ENCODE results near the gene COMMD4. TPM values are rescaled to one million over a fixed set of nuclear protein-coding genes. Genes with fewer than 3 reads are reported as not detected.
A peak's percentile ranks its signal among the peaks of the same experiment; 100 is the strongest.

The COMMD4 gene
- total and polyA plus RNA-seq, 3 experiments from 2014 or later = 47.8 to 110 (median 102) TPM

- H3K36me3 ChIP-seq (ENCODE audit: insufficient read depth, low read length) = peaks cover 18% of the 10 kb centered on the region
- peaks cover 0 to 6% (median 0%) of the 10 kb centered on the region in 3 donors for H3K4me1 Mint-ChIP-seq
- peak overlapping the region in 6 of 8 donors; percentile 26 to 72 (median 54) for H3K27ac Mint-ChIP-seq
- no peaks in the 10 kb centered on the region for H3K9me3 ChIP-seq (ENCODE audit: low read length)
- ChIA-PET CTCF (no interaction called here), POLR2A (no interaction called here)
- peaks cover 0 to 75% (median 4%) of the 10 kb centered on the region in 3 donors for H3K36me3 Mint-ChIP-seq
- no peaks in the 10 kb centered on the region for H3K4me1 ChIP-seq (ENCODE audit: insufficient read depth, low read length)
- H3K4me3 Mint-ChIP-seq = no peak overlapping the region
- no peak overlapping the region for H3K4me3 ChIP-seq (ENCODE audit: low read length)
- H3K27me3 Mint-ChIP-seq = no peaks in the 10 kb centered on the region
- no peaks in the 10 kb centered on the region for H3K9me3 Mint-ChIP-seq
- H3K27me3 ChIP-seq (ENCODE audit: insufficient read depth, low read length, poor library complexity, severe bottlenecking) = no peaks in the 10 kb centered on the region
- DNase-seq = no peak
- no peak overlapping the region for H3K27ac ChIP-seq (ENCODE audit: low read depth, low read length)
These were observed 24.5 kb downstream of the COMMD4 start for GRCh38 chr15:75360391-75360790.

GRCh38 chr15:75360856-75361255, 25.0 kb downstream of the COMMD4 start:
- H3K4me1 ChIP-seq (ENCODE audit: insufficient read depth, low read length) = no peaks in the 10 kb centered on the region
- peaks cover 0 to 6% (median 0%) of the 10 kb centered on the region in 3 donors for H3K4me1 Mint-ChIP-seq
- H3K36me3 Mint-ChIP-seq = peaks cover 2 to 77% (median 4%) of the 10 kb centered on the region in 3 donors
- ChIA-PET POLR2A (no interaction called here), CTCF (no interaction called here)
- no peak overlapping the region for H3K4me3 ChIP-seq (ENCODE audit: low read length)
- peak overlapping the region in 1 of 8 donors; percentile 72 for H3K27ac Mint-ChIP-seq
- H3K27me3 ChIP-seq (ENCODE audit: insufficient read depth, low read length, poor library complexity, severe bottlenecking) = no peaks in the 10 kb centered on the region
- no peaks in the 10 kb centered on the region for H3K27me3 Mint-ChIP-seq
- H3K36me3 ChIP-seq (ENCODE audit: insufficient read depth, low read length) = peaks cover 21% of the 10 kb centered on the region
- no peak overlapping the region for H3K4me3 Mint-ChIP-seq
- H3K9me3 ChIP-seq (ENCODE audit: low read length) = no peaks in the 10 kb centered on the region
- H3K27ac ChIP-seq (ENCODE audit: low read depth, low read length) = no peak overlapping the region
- DNase-seq = no peak
- H3K9me3 Mint-ChIP-seq = no peaks in the 10 kb centered on the region

GRCh38 chr15:75361361-75361988, 25.6 kb downstream of the COMMD4 start:
- Histone ChIP-seq H3K4me1 (ENCODE audit: insufficient read depth, low read length) (no peaks in the 10 kb centered on the region), H3K27ac (ENCODE audit: low read depth, low read length) (no peak overlapping the region), H3K36me3 (ENCODE audit: insufficient read depth, low read length) (peaks cover 27% of the 10 kb centered on the region), H3K27me3 (ENCODE audit: insufficient read depth, low read length, poor library complexity, severe bottlenecking) (no peaks in the 10 kb centered on the region), H3K4me3 (ENCODE audit: low read length) (no peak overlapping the region), H3K9me3 (ENCODE audit: low read length) (no peaks in the 10 kb centered on the region)
- ChIA-PET CTCF (no interaction called here), POLR2A (no interaction called here)
- no peak for DNase-seq
- no peak overlapping the region for H3K4me3 Mint-ChIP-seq
- peaks cover 2 to 72% (median 4%) of the 10 kb centered on the region in 3 donors for H3K36me3 Mint-ChIP-seq
- peak overlapping the region in 1 of 8 donors; percentile 72 for H3K27ac Mint-ChIP-seq
- no peaks in the 10 kb centered on the region for H3K9me3 Mint-ChIP-seq
- H3K27me3 Mint-ChIP-seq = no peaks in the 10 kb centered on the region
- peaks cover 0 to 6% (median 0%) of the 10 kb centered on the region in 3 donors for H3K4me1 Mint-ChIP-seq

GRCh38 chr15:75361989-75362641, 26.3 kb downstream of the COMMD4 start:
- Histone ChIP-seq H3K4me1 (ENCODE audit: insufficient read depth, low read length) (peaks cover under 1% of the 10 kb centered on the region), H3K27me3 (ENCODE audit: insufficient read depth, low read length, poor library complexity, severe bottlenecking) (no peaks in the 10 kb centered on the region), H3K9me3 (ENCODE audit: low read length) (no peaks in the 10 kb centered on the region), H3K27ac (ENCODE audit: low read depth, low read length) (no peak overlapping the region), H3K36me3 (ENCODE audit: insufficient read depth, low read length) (peaks cover 33% of the 10 kb centered on the region), H3K4me3 (ENCODE audit: low read length) (no peak overlapping the region)
- Mint-ChIP-seq H3K9me3 (no peaks in the 10 kb centered on the region), H3K4me3 (no peak overlapping the region), H3K27me3 (no peaks in the 10 kb centered on the region), H3K27ac (peak overlapping the region in 2 of 8 donors; percentile 57 to 61), H3K36me3 (peaks cover 2 to 72% (median 4%) of the 10 kb centered on the region in 3 donors), H3K4me1 (peaks cover 5 to 10% (median 5%) of the 10 kb centered on the region in 3 donors)
- DNase-seq = no peak
- POLR2A ChIA-PET = no interaction called here
- CTCF ChIA-PET = no interaction called here

- Mint-ChIP-seq H3K27ac (peak overlapping the region in 5 of 8 donors; percentile 45 to 61 (median 54)), H3K4me1 (peaks cover 11 to 13% (median 12%) of the 10 kb centered on the region in 3 donors), H3K27me3 (no peaks in the 10 kb centered on the region), H3K9me3 (no peaks in the 10 kb centered on the region), H3K36me3 (peaks cover 2 to 74% (median 4%) of the 10 kb centered on the region in 3 donors), H3K4me3 (no peak overlapping the region)
- Histone ChIP-seq H3K27me3 (ENCODE audit: insufficient read depth, low read length, poor library complexity, severe bottlenecking) (no peaks in the 10 kb centered on the region), H3K36me3 (ENCODE audit: insufficient read depth, low read length) (peaks cover 33% of the 10 kb centered on the region), H3K4me3 (ENCODE audit: low read length) (no peak overlapping the region), H3K4me1 (ENCODE audit: insufficient read depth, low read length) (peaks cover 7% of the 10 kb centered on the region), H3K9me3 (ENCODE audit: low read length) (no peaks in the 10 kb centered on the region), H3K27ac (ENCODE audit: low read depth, low read length) (no peak overlapping the region)
- ChIA-PET POLR2A (no interaction called here), CTCF (no interaction called here)
- DNase-seq = no peak
These were observed 26.9 kb downstream of the COMMD4 start for GRCh38 chr15:75362642-75363249.

GRCh38 chr15:75363786-75364185, 27.9 kb downstream of the COMMD4 start:
- H3K27me3 Mint-ChIP-seq = no peaks in the 10 kb centered on the region
- Histone ChIP-seq H3K27me3 (ENCODE audit: insufficient read depth, low read length, poor library complexity, severe bottlenecking) (no peaks in the 10 kb centered on the region), H3K36me3 (ENCODE audit: insufficient read depth, low read length) (peaks cover 33% of the 10 kb centered on the region), H3K27ac (ENCODE audit: low read depth, low read length) (no peak overlapping the region), H3K4me3 (ENCODE audit: low read length) (no peak overlapping the region), H3K9me3 (ENCODE audit: low read length) (no peaks in the 10 kb centered on the region), H3K4me1 (ENCODE audit: insufficient read depth, low read length) (peaks cover 10% of the 10 kb centered on the region)
- H3K4me1 Mint-ChIP-seq = peaks cover 14 to 17% (median 15%) of the 10 kb centered on the region in 3 donors
- peak overlapping the region in 2 of 8 donors; percentile 14 to 36 for H3K27ac Mint-ChIP-seq
- peaks cover 2 to 71% (median 4%) of the 10 kb centered on the region in 3 donors for H3K36me3 Mint-ChIP-seq
- ChIA-PET POLR2A (no interaction called here), CTCF (no interaction called here)
- DNase-seq = no peak
- no peak overlapping the region for H3K4me3 Mint-ChIP-seq
- no peaks in the 10 kb centered on the region for H3K9me3 Mint-ChIP-seq

- Histone ChIP-seq H3K27ac (ENCODE audit: low read depth, low read length) (no peak overlapping the region), H3K9me3 (ENCODE audit: low read length) (no peaks in the 10 kb centered on the region), H3K36me3 (ENCODE audit: insufficient read depth, low read length) (peaks cover 33% of the 10 kb centered on the region), H3K4me1 (ENCODE audit: insufficient read depth, low read length) (peaks cover 16% of the 10 kb centered on the region), H3K27me3 (ENCODE audit: insufficient read depth, low read length, poor library complexity, severe bottlenecking) (no peaks in the 10 kb centered on the region), H3K4me3 (ENCODE audit: low read length) (no peak overlapping the region)
- CTCF ChIA-PET = interaction anchor here (4.3 kb wide), 1 partner anchor 12 kb away, joined by 35 read pairs; no protein-coding TSS in a partner anchor
- Mint-ChIP-seq H3K27me3 (no peaks in the 10 kb centered on the region), H3K9me3 (no peaks in the 10 kb centered on the region), H3K27ac (peak overlapping the region in 3 of 8 donors; percentile 39 to 74 (median 65)), H3K4me3 (peak overlapping the region in 1 of 7 donors; percentile 24), H3K4me1 (peaks cover 25 to 27% (median 26%) of the 10 kb centered on the region in 3 donors), H3K36me3 (peaks cover 2 to 64% (median 4%) of the 10 kb centered on the region in 3 donors)
- DNase-seq = no peak
- POLR2A ChIA-PET = no interaction called here
These were observed 29.0 kb downstream of the COMMD4 start for GRCh38 chr15:75364881-75365280.

GRCh38 chr15:75366163-75366562, 30.3 kb downstream of the COMMD4 start:
- POLR2A ChIA-PET = interaction anchor here (0.7 to 4.5 kb wide), 2 partner anchors 19 to 87 kb away, joined by 3 to 106 read pairs; partner anchors contain the start of genes NEIL1 and SIN3A
- DNase-seq = no peak
- no peak overlapping the region for H3K4me3 ChIP-seq (ENCODE audit: low read length)
- peaks cover 16% of the 10 kb centered on the region for H3K4me1 ChIP-seq (ENCODE audit: insufficient read depth, low read length)
- H3K27ac Mint-ChIP-seq = peak overlapping the region in 3 of 8 donors; percentile 76 to 99 (median 94)
- no peaks in the 10 kb centered on the region for H3K9me3 Mint-ChIP-seq
- no peaks in the 10 kb centered on the region for H3K9me3 ChIP-seq (ENCODE audit: low read length)
- H3K27me3 Mint-ChIP-seq = no peaks in the 10 kb centered on the region
- H3K36me3 ChIP-seq (ENCODE audit: insufficient read depth, low read length) = peaks cover 35% of the 10 kb centered on the region
- peak overlapping the region in 1 of 7 donors; percentile 97 for H3K4me3 Mint-ChIP-seq
- CTCF ChIA-PET = interaction anchor here (4.3 to 4.5 kb wide), 2 partner anchors 13 to 275 kb away, joined by 35 to 39 read pairs; partner anchors contain the start of gene IMP3
- H3K27ac ChIP-seq (ENCODE audit: low read depth, low read length) = no peak overlapping the region
- H3K4me1 Mint-ChIP-seq = peaks cover 24 to 28% (median 25%) of the 10 kb centered on the region in 3 donors
- peaks cover 4 to 60% (median 4%) of the 10 kb centered on the region in 3 donors for H3K36me3 Mint-ChIP-seq
- H3K27me3 ChIP-seq (ENCODE audit: insufficient read depth, low read length, poor library complexity, severe bottlenecking) = no peaks in the 10 kb centered on the region
